ENCODE data around the gene GRAMD1A.

GRCh38 chr19:35051796-35052195, 51.7 kb downstream of the GRAMD1A start:
- TF ChIP-seq, protein P1, sequence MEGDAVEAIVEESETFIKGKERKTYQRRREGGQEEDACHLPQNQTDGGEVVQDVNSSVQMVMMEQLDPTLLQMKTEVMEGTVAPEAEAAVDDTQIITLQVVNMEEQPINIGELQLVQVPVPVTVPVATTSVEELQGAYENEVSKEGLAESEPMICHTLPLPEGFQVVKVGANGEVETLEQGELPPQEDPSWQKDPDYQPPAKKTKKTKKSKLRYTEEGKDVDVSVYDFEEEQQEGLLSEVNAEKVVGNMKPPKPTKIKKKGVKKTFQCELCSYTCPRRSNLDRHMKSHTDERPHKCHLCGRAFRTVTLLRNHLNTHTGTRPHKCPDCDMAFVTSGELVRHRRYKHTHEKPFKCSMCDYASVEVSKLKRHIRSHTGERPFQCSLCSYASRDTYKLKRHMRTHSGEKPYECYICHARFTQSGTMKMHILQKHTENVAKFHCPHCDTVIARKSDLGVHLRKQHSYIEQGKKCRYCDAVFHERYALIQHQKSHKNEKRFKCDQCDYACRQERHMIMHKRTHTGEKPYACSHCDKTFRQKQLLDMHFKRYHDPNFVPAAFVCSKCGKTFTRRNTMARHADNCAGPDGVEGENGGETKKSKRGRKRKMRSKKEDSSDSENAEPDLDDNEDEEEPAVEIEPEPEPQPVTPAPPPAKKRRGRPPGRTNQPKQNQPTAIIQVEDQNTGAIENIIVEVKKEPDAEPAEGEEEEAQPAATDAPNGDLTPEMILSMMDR (IDR thresholded peaks at IDR 0.05 in 2 of 3, conservative IDR thresholded peaks at IDR 0.05 in 1 of 3; ENCODE audit: borderline replicate concordance in 1 of 3, insufficient read depth in 1 of 3, low read depth in 2 of 3, low read length in 2 of 3), result no peak
- TF ChIP-seq, protein P2, sequence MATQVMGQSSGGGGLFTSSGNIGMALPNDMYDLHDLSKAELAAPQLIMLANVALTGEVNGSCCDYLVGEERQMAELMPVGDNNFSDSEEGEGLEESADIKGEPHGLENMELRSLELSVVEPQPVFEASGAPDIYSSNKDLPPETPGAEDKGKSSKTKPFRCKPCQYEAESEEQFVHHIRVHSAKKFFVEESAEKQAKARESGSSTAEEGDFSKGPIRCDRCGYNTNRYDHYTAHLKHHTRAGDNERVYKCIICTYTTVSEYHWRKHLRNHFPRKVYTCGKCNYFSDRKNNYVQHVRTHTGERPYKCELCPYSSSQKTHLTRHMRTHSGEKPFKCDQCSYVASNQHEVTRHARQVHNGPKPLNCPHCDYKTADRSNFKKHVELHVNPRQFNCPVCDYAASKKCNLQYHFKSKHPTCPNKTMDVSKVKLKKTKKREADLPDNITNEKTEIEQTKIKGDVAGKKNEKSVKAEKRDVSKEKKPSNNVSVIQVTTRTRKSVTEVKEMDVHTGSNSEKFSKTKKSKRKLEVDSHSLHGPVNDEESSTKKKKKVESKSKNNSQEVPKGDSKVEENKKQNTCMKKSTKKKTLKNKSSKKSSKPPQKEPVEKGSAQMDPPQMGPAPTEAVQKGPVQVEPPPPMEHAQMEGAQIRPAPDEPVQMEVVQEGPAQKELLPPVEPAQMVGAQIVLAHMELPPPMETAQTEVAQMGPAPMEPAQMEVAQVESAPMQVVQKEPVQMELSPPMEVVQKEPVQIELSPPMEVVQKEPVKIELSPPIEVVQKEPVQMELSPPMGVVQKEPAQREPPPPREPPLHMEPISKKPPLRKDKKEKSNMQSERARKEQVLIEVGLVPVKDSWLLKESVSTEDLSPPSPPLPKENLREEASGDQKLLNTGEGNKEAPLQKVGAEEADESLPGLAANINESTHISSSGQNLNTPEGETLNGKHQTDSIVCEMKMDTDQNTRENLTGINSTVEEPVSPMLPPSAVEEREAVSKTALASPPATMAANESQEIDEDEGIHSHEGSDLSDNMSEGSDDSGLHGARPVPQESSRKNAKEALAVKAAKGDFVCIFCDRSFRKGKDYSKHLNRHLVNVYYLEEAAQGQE (IDR thresholded peaks at IDR 0.05; ENCODE audit: low read depth), result no peak
- TF ChIP-seq MAX (IDR thresholded peaks at IDR 0.05) (no peak), POLR2A (IDR thresholded peaks at IDR 0.05; ENCODE audit: borderline replicate concordance, extremely low read depth, insufficient read depth, insufficient read length) (no peak), SIN3A (IDR thresholded peaks at IDR 0.05; ENCODE audit: low read depth) (no peak), JUND (IDR thresholded peaks at IDR 0.05) (no peak), CEBPB (IDR thresholded peaks at IDR 0.05; ENCODE audit: low read depth) (no peak), YY1 (IDR thresholded peaks at IDR 0.05; ENCODE audit: extremely low read depth, insufficient replicate concordance, low read depth, low read length) (no peak), POLR2AphosphoS5 (IDR thresholded peaks at IDR 0.05; ENCODE audit: low read depth, low read length) (no peak), TCF7L2 (IDR thresholded peaks at IDR 0.05; ENCODE audit: borderline replicate concordance, extremely low read depth, insufficient read depth, insufficient read length) (no peak), EZH2 (IDR thresholded peaks at IDR 0.05) (no peak), EGR1 (IDR thresholded peaks at IDR 0.05; ENCODE audit: low read depth) (no peak)
- TF ChIP-seq, protein P3, sequence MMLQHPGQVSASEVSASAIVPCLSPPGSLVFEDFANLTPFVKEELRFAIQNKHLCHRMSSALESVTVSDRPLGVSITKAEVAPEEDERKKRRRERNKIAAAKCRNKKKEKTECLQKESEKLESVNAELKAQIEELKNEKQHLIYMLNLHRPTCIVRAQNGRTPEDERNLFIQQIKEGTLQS (IDR thresholded peaks at IDR 0.05), result no peak
- TF ChIP-seq, protein P4, sequence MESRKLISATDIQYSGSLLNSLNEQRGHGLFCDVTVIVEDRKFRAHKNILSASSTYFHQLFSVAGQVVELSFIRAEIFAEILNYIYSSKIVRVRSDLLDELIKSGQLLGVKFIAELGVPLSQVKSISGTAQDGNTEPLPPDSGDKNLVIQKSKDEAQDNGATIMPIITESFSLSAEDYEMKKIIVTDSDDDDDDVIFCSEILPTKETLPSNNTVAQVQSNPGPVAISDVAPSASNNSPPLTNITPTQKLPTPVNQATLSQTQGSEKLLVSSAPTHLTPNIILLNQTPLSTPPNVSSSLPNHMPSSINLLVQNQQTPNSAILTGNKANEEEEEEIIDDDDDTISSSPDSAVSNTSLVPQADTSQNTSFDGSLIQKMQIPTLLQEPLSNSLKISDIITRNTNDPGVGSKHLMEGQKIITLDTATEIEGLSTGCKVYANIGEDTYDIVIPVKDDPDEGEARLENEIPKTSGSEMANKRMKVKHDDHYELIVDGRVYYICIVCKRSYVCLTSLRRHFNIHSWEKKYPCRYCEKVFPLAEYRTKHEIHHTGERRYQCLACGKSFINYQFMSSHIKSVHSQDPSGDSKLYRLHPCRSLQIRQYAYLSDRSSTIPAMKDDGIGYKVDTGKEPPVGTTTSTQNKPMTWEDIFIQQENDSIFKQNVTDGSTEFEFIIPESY (IDR thresholded peaks at IDR 0.05; ENCODE audit: extremely low read depth, insufficient replicate concordance, low read length), result no peak
